ENCODE data around the gene NEK1. TPM values are rescaled to one million over a fixed set of nuclear protein-coding genes. Genes with fewer than 3 reads are reported as not detected.

Gene NEK1
- total and polyA plus RNA-seq, 4 donors: 3.6 to 32.9 (median 9.3) TPM

DNA sequence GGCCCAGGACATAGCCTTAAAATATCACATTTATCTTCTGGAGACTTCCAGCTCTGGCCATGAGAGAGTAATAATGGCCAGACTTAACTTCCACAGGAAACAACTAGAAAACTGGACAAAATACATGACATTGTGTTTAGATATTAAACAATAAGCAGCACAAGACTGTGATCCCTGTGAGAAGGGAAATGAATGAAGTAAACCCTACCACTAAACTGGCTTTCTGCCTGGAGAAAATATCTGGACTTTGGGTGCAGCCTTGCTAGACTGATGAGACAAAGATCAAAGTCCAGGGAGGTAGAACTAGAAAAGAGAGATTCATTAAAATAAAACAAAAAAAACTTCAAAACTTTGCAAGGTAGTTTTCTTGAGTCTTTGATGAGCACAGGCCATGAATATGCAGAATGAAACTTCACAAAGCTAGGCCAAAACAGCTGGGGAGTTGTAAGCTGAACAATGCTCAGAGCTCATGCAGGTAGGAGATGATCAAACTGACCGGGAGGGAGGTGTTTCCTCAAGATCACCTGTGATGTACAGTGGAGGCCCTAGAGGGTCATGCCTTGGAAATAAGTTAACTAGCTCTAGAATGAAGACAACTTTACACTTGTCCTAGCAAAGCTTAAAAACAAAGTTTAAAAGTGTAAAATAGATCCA is 194.6 kb downstream of the NEK1 start:
- Histone ChIP-seq H3K4me1 (ENCODE audit: control insufficient read depth in 5 of 5, insufficient read depth in 5 of 5, low read length in 5 of 5) (peaks cover 0 to 3% (median 0%) of the 10 kb centered on the region in 5 donors), H3K9me3 (ENCODE audit: control insufficient read depth in 4 of 4, insufficient read depth in 3 of 4, low read length in 3 of 4) (no peaks in the 10 kb centered on the region), H3K9ac (ENCODE audit: insufficient read depth in 1 of 2, low read length in 2 of 2) (no peak overlapping the region), H3K4me3 (no peak overlapping the region), H3K27ac (ENCODE audit: low read depth in 1 of 2, low read length in 1 of 2) (no peak overlapping the region), H3K27me3 (ENCODE audit: control insufficient read depth in 3 of 3, insufficient read depth in 3 of 3, low read length in 2 of 3) (no peaks in the 10 kb centered on the region), H3K36me3 (ENCODE audit: control insufficient read depth in 4 of 4, insufficient read depth in 4 of 4, low read length in 4 of 4) (peaks cover 0 to 10% (median 2%) of the 10 kb centered on the region in 4 donors)
- 88 to 94% methylated on average over 1 of the region's 1 CpG for WGBS, 2 donors
- no peak for TF ChIP-seq CTCF (IDR thresholded peaks at IDR 0.05; ENCODE audit: control extremely low read depth, extremely low read depth)
- ATAC-seq (ENCODE audit: insufficient read depth, low FRiP score) (no peak), DNase-seq (no peak)

DNA sequence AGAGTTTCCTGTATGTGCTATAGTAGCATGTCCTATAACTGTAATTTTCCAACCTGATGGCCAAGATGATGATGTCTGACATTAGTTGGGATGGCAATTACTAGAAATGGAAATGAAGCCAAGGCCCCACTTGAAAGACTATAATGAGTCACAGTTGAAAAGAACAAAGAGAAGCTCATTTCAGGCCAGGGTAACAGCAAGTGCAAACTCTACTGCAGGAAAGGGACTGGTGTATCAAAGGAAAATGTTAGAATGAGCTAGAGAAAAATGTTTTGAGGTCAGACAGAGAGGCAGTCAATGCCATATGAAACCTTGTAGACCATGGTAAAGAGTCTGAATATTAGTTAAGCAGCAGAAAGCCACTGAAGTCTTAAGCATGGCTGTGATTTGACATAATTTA is 195.4 kb downstream of the NEK1 start:
- H3K4me3 ChIP-seq: no peak overlapping the region
- no peak overlapping the region for H3K9ac ChIP-seq (ENCODE audit: insufficient read depth in 1 of 2, low read length in 2 of 2)
- H3K9me3 ChIP-seq (ENCODE audit: control insufficient read depth in 4 of 4, insufficient read depth in 3 of 4, low read length in 3 of 4): no peaks in the 10 kb centered on the region
- H3K36me3 ChIP-seq (ENCODE audit: control insufficient read depth in 4 of 4, insufficient read depth in 4 of 4, low read length in 4 of 4): peaks cover 0 to 10% (median 2%) of the 10 kb centered on the region in 4 donors
- H3K4me1 ChIP-seq (ENCODE audit: control insufficient read depth in 5 of 5, insufficient read depth in 5 of 5, low read length in 5 of 5): peaks cover 0 to 3% (median 0%) of the 10 kb centered on the region in 5 donors
- no peak for DNase-seq
- no peak for ATAC-seq (ENCODE audit: insufficient read depth, low FRiP score)
- TF ChIP-seq CTCF (IDR thresholded peaks at IDR 0.05; ENCODE audit: control extremely low read depth, extremely low read depth): no peak
- no peaks in the 10 kb centered on the region for H3K27me3 ChIP-seq (ENCODE audit: control insufficient read depth in 3 of 3, insufficient read depth in 3 of 3, low read length in 2 of 3)
- H3K27ac ChIP-seq (ENCODE audit: low read depth in 1 of 2, low read length in 1 of 2): no peak overlapping the region

DNA sequence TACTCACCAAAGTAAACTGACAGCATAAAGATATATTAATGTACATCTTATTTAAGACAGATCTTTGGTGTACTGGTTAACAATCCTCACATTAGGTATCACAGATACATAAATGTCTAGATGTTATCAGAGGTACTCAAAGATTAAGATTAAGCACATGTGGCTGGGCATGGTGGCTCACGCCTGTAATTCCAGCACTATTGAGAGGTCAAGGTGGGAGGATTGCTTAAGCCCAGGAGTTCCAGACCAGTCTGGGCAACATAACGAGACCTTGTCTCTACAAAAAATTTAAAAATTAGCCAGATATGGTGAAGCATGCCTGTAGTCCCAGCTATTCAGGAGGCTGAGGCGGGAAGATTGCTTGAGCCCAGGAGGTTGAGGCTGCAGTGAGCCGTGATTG is 195.9 kb downstream of the NEK1 start:
- H3K4me1 ChIP-seq (ENCODE audit: control insufficient read depth in 5 of 5, insufficient read depth in 5 of 5, low read length in 5 of 5): peaks cover 0 to 3% (median 0%) of the 10 kb centered on the region in 5 donors
- DNase-seq (no peak), ATAC-seq (ENCODE audit: insufficient read depth, low FRiP score) (no peak)
- H3K9me3 ChIP-seq (ENCODE audit: control insufficient read depth in 4 of 4, insufficient read depth in 3 of 4, low read length in 3 of 4): no peaks in the 10 kb centered on the region
- H3K36me3 ChIP-seq (ENCODE audit: control insufficient read depth in 4 of 4, insufficient read depth in 4 of 4, low read length in 4 of 4): peaks cover 0 to 10% (median 2%) of the 10 kb centered on the region in 4 donors
- 94 to 99% methylated on average over 4 of the region's 4 CpGs for WGBS, 2 donors
- no peak for TF ChIP-seq CTCF (IDR thresholded peaks at IDR 0.05; ENCODE audit: control extremely low read depth, extremely low read depth)
- H3K27me3 ChIP-seq (ENCODE audit: control insufficient read depth in 3 of 3, insufficient read depth in 3 of 3, low read length in 2 of 3): no peaks in the 10 kb centered on the region
- H3K4me3 ChIP-seq: no peak overlapping the region
- no peak overlapping the region for H3K9ac ChIP-seq (ENCODE audit: insufficient read depth in 1 of 2, low read length in 2 of 2)
- H3K27ac ChIP-seq (ENCODE audit: low read depth in 1 of 2, low read length in 1 of 2): no peak overlapping the region

DNA sequence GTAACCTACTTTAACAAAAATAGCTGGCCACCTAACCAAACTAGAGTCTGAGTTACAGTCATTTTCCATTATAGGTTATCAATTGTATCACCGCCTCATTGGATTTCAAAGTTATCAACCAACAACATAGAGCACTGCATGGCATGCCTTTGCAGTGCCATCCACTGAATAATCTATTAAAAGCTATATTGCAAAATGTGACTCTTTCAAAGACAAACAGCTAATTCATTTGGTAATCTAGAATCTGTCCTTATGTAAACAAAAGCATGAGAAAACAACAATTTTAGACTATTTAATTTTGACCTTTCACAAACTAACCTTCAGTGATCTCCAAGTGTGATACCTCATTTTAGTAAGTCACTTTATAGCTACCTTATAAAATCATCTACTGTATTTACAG is 197.5 kb downstream of the NEK1 start:
- peaks cover 0 to 3% (median 0%) of the 10 kb centered on the region in 5 donors for H3K4me1 ChIP-seq (ENCODE audit: control insufficient read depth in 5 of 5, insufficient read depth in 5 of 5, low read length in 5 of 5)
- WGBS, 2 donors: 95 to 99% methylated on average over 1 of the region's 1 CpG
- peaks cover 0 to 10% (median 1%) of the 10 kb centered on the region in 4 donors for H3K36me3 ChIP-seq (ENCODE audit: control insufficient read depth in 4 of 4, insufficient read depth in 4 of 4, low read length in 4 of 4)
- no peak overlapping the region for H3K4me3 ChIP-seq
- no peaks in the 10 kb centered on the region for H3K27me3 ChIP-seq (ENCODE audit: control insufficient read depth in 3 of 3, insufficient read depth in 3 of 3, low read length in 2 of 3)
- no peak for TF ChIP-seq CTCF (IDR thresholded peaks at IDR 0.05; ENCODE audit: control extremely low read depth, extremely low read depth)
- DNase-seq: no peak
- H3K27ac ChIP-seq (ENCODE audit: low read depth in 1 of 2, low read length in 1 of 2): no peak overlapping the region
- H3K9me3 ChIP-seq (ENCODE audit: control insufficient read depth in 4 of 4, insufficient read depth in 3 of 4, low read length in 3 of 4): no peaks in the 10 kb centered on the region
- no peak overlapping the region for H3K9ac ChIP-seq (ENCODE audit: insufficient read depth in 1 of 2, low read length in 2 of 2)
- ATAC-seq (ENCODE audit: insufficient read depth, low FRiP score): no peak
